Thymus (tissue), 11 donors: ENCODE results near the gene EXOSC9. TPM values are rescaled to one million over a fixed set of nuclear protein-coding genes. Genes with fewer than 3 reads are reported as not detected.

Experiments
- DNase-seq, 9 donors: peaks; one replicate each; pipeline ENCODE4 v3.0.0-alpha.2; 2013; ENCODE audit warnings: low spot score in 9 of 9, low read depth in 6 of 9, missing footprints in 1 of 9
- H3K27ac ChIP-seq, 2 donors: one replicate each; pipeline ENCODE4 v1.5.1; 2013; ENCODE audit warnings: control low read depth in 1 of 2, low read depth in 1 of 2, low read length in 1 of 2, mild to moderate bottlenecking in 1 of 2, moderate library complexity in 1 of 2
- H3K27me3 ChIP-seq, 2 donors: one replicate each; pipeline ENCODE4 v1.5.1; 2013; ENCODE audit warnings: low read length in 1 of 2; ENCODE audit not compliant: control insufficient read depth in 2 of 2, insufficient read depth in 1 of 2
- H3K36me3 ChIP-seq, 2 donors: one replicate each; pipeline ENCODE4 v1.5.1; 2013; ENCODE audit warnings: low read length in 1 of 2, mild to moderate bottlenecking in 1 of 2, moderate library complexity in 1 of 2; ENCODE audit not compliant: control insufficient read depth in 2 of 2, insufficient read depth in 2 of 2
- H3K4me1 ChIP-seq, 2 donors: one replicate each; pipeline ENCODE4 v1.5.1; 2013; ENCODE audit warnings: low read length in 2 of 2; ENCODE audit not compliant: control insufficient read depth in 2 of 2, insufficient read depth in 2 of 2
- H3K4me3 ChIP-seq, 2 donors: one replicate each; pipeline ENCODE4 v1.5.1; 2013; ENCODE audit warnings: low read length in 2 of 2, control low read depth in 1 of 2, mild to moderate bottlenecking in 1 of 2
- H3K9me3 ChIP-seq, 2 donors: one replicate each; pipeline ENCODE4 v1.5.1; 2013; ENCODE audit warnings: low read length in 1 of 2, mild to moderate bottlenecking in 1 of 2; ENCODE audit not compliant: control insufficient read depth in 2 of 2, insufficient read depth in 1 of 2
- WGBS: extraction: QIAGEN DNeasy Blood & Tissue Kit; methylation state at CpG from one replicate; pipeline ENCODE4 v1.1.7; 2013; 5-methylcytosine and 5-hydroxymethylcytosine counted together
- polyA plus RNA-seq: library from polyadenylated mRNA; stranded (reverse); fragments of 200-250 nt; gene quantifications from one replicate; pipeline ENCODE4 v1.2.3, GENCODE V29; 2013
- total RNA-seq: library from RNA; stranded (reverse); fragments of 120-200 nt; gene quantifications from one replicate; pipeline ENCODE4 v1.2.4, GENCODE V29; 2013
- donor health status: healthy.

Gene EXOSC9
- total and polyA plus RNA-seq, 2 donors: 33.4 to 66.3 TPM

- DNase-seq: no peak
- Histone ChIP-seq H3K9me3 (no peaks in the 10 kb centered on the region), H3K4me3 (no peak overlapping the region), H3K27ac (no peak overlapping the region), H3K4me1 (no peaks in the 10 kb centered on the region), H3K36me3 (peaks cover 0 to 23% of the 10 kb centered on the region in 2 donors), H3K27me3 (no peaks in the 10 kb centered on the region)
- 96% methylated on average over 7 of the region's 7 CpGs for WGBS
These were observed 62.7 kb downstream of the EXOSC9 start for GRCh38 chr4:121863799-121864198.

Other genes starting within 250 kb of the EXOSC9 start
- 88.2 TPM for gene ANXA5, start 104.3 kb upstream of the EXOSC9 start, total RNA-seq
- 193 TPM for gene ANXA5, start 104.3 kb upstream of the EXOSC9 start, polyA plus RNA-seq
- gene SMIM43, start 36.2 kb upstream of the EXOSC9 start, total RNA-seq: 0.24 TPM
- gene SMIM43, start 36.2 kb upstream of the EXOSC9 start, polyA plus RNA-seq: 0.43 TPM
- 76.3 TPM for gene CCNA2, start 22.6 kb downstream of the EXOSC9 start, total RNA-seq
- 8.8 TPM for gene CCNA2, start 22.6 kb downstream of the EXOSC9 start, polyA plus RNA-seq
- gene BBS7, start 69.2 kb downstream of the EXOSC9 start, total RNA-seq: 13.4 TPM
- 7.7 TPM for gene BBS7, start 69.2 kb downstream of the EXOSC9 start, polyA plus RNA-seq
- gene TRPC3, start 150.7 kb downstream of the EXOSC9 start, total RNA-seq: 0.24 TPM
- gene TRPC3, start 150.7 kb downstream of the EXOSC9 start, polyA plus RNA-seq: 0.14 TPM